ENCODE data around the gene BTBD9.

- TF ChIP-seq EZH2 (IDR thresholded peaks at IDR 0.05; ENCODE audit: low read length, unreplicated experiment) (no peak), CTCF (conservative IDR thresholded peaks at IDR 0.05; ENCODE audit: low read depth, low read length) (no peak)
These were observed 6.6 kb upstream of the BTBD9 start for GRCh38 chr6:38646166-38646878.

Data from PC-3 (cell line).